HEK293 (cell line): ENCODE results near the gene CEP70.

Source experiments
- CTCF ChIA-PET: fragments of 350-600 bp; formaldehyde crosslinking; extraction: SDS; loops from one replicate; lab custom pipeline; 2021; ENCODE audit warnings: antibody characterized with exemption; lab: Yijun Ruan, JAX
- POLR2A ChIA-PET: fragments of 300-600 bp; formaldehyde crosslinking; extraction: SDS; loops from one replicate; lab custom pipeline; 2020; ENCODE audit warnings: antibody characterized with exemption, inconsistent platforms; lab: Yijun Ruan, JAX
- H3K27ac ChIP-seq: fragments of 200-500 bp; sonication (Bioruptor generic); 2 replicates; pipeline ENCODE4 v1.5.1; 2014; ENCODE audit warnings: low read depth, low read length, control low read depth, inconsistent platforms; ENCODE audit errors: extremely low read depth
- H3K36me3 ChIP-seq, 2 experiments: fragments of 200-500 bp in 1 of 2; sonication (Bioruptor generic) in 1 of 2; 1 replicate in 1 of 2; 2 replicates in 1 of 2; pipeline ENCODE4 v1.5.1; 2014 to 2017; ENCODE audit warnings: inconsistent platforms in 2 of 2, low read length in 2 of 2; ENCODE audit not compliant: control insufficient read depth in 2 of 2, insufficient read depth in 1 of 2
- H3K4me1 ChIP-seq: fragments of 200-500 bp; sonication (Bioruptor generic); 2 replicates; pipeline ENCODE4 v1.5.1; 2014; ENCODE audit warnings: mild to moderate bottlenecking, low read length, inconsistent platforms; ENCODE audit not compliant: control insufficient read depth, insufficient read depth
- H3K4me3 ChIP-seq: 2 replicates; pipeline ENCODE4 v1.5.1; 2011; ENCODE audit warnings: low read depth, mild to moderate bottlenecking, control low read depth, low read length, moderate library complexity
- H3K9me3 ChIP-seq: fragments of 200-500 bp; sonication (Bioruptor generic); 2 replicates; pipeline ENCODE4 v1.5.1; 2014; ENCODE audit warnings: low read depth, low read length, inconsistent platforms; ENCODE audit not compliant: control insufficient read depth, insufficient read depth
- KLF16 ChIP-seq: fragments of 450-650 bp; formaldehyde crosslinking; IDR thresholded peaks from 2 replicates; pipeline ENCODE4 v1.5.1; 2017; ENCODE audit warnings: missing biosample characterization, missing genetic modification characterization
- KLF9 ChIP-seq: fragments of 450-650 bp; formaldehyde crosslinking; IDR thresholded peaks from 2 replicates; pipeline ENCODE4 v1.5.1; 2016; ENCODE audit warnings: missing biosample characterization, missing genetic modification characterization, low read depth
- REPIN1 ChIP-seq: fragments of 450-650 bp; formaldehyde crosslinking; IDR thresholded peaks from 2 replicates; pipeline ENCODE4 v1.5.1; 2017; ENCODE audit warnings: missing biosample characterization, missing genetic modification characterization, low read depth
- WT1 ChIP-seq: fragments of 450-650 bp; formaldehyde crosslinking; IDR thresholded peaks from 2 replicates; pipeline ENCODE4 v1.5.1; 2016; ENCODE audit warnings: missing biosample characterization, missing genetic modification characterization
- ZBTB48 ChIP-seq: fragments of 450-650 bp; formaldehyde crosslinking; IDR thresholded peaks from 2 replicates; pipeline ENCODE4 v1.5.1; 2016; ENCODE audit warnings: missing biosample characterization, missing genetic modification characterization
- ZFP37 ChIP-seq: fragments of 450-650 bp; formaldehyde crosslinking; IDR thresholded peaks from 2 replicates; pipeline ENCODE4 v1.5.1; 2016; ENCODE audit warnings: missing biosample characterization, missing genetic modification characterization
- ZFP41 ChIP-seq: fragments of 450-650 bp; formaldehyde crosslinking; IDR thresholded peaks from 2 replicates; pipeline ENCODE4 v1.5.1; 2016; ENCODE audit warnings: missing biosample characterization, missing genetic modification characterization, borderline replicate concordance
- ZNF114 ChIP-seq: fragments of 450-650 bp; formaldehyde crosslinking; IDR thresholded peaks from 2 replicates; pipeline ENCODE4 v1.5.0; 2017; ENCODE audit warnings: missing biosample characterization, missing genetic modification characterization
- ZNF37A ChIP-seq: fragments of 450-650 bp; IDR thresholded peaks from 2 replicates; pipeline ENCODE4 v1.5.1; 2018; ENCODE audit warnings: missing biosample characterization, missing genetic modification characterization
- ZNF404 ChIP-seq: fragments of 450-650 bp; formaldehyde crosslinking; IDR thresholded peaks from 2 replicates; pipeline ENCODE4 v1.5.1; 2017; ENCODE audit warnings: missing biosample characterization, missing genetic modification characterization
- ZNF501 ChIP-seq: fragments of 450-650 bp; formaldehyde crosslinking; IDR thresholded peaks from 2 replicates; pipeline ENCODE4 v1.5.1; 2016; ENCODE audit warnings: missing biosample characterization, missing genetic modification characterization
- ZNF544 ChIP-seq: fragments of 450-650 bp; formaldehyde crosslinking; IDR thresholded peaks from 2 replicates; pipeline ENCODE4 v1.5.0; 2017; ENCODE audit warnings: missing biosample characterization, missing genetic modification characterization
- ZNF558 ChIP-seq: fragments of 450-650 bp; formaldehyde crosslinking; IDR thresholded peaks from 2 replicates; pipeline ENCODE4 v1.5.1; 2016; ENCODE audit warnings: missing biosample characterization, missing genetic modification characterization
- ZNF624 ChIP-seq: fragments of 450-650 bp; formaldehyde crosslinking; IDR thresholded peaks from 2 replicates; pipeline ENCODE4 v1.5.1; 2017; ENCODE audit warnings: missing biosample characterization, missing genetic modification characterization
- ZNF670 ChIP-seq: fragments of 450-650 bp; formaldehyde crosslinking; IDR thresholded peaks from 2 replicates; pipeline ENCODE4 v1.5.1; 2016; ENCODE audit warnings: missing biosample characterization, missing genetic modification characterization, low read depth
- ZNF76 ChIP-seq: fragments of 450-650 bp; formaldehyde crosslinking; IDR thresholded peaks from 2 replicates; pipeline ENCODE4; 2016; ENCODE audit warnings: low read depth, missing biosample characterization, missing genetic modification characterization, borderline replicate concordance
- ZNF768 ChIP-seq: fragments of 450-650 bp; formaldehyde crosslinking; IDR thresholded peaks from 2 replicates; pipeline ENCODE4 v1.5.1; 2018; ENCODE audit warnings: missing biosample characterization, mild to moderate bottlenecking, missing genetic modification characterization
- ZNF776 ChIP-seq: fragments of 450-650 bp; formaldehyde crosslinking; IDR thresholded peaks from 2 replicates; pipeline ENCODE4 v1.5.0; 2017; ENCODE audit warnings: missing biosample characterization, missing genetic modification characterization, borderline replicate concordance
- ZNF791 ChIP-seq: fragments of 450-650 bp; formaldehyde crosslinking; IDR thresholded peaks from 2 replicates; pipeline ENCODE4 v1.5.1; 2016; ENCODE audit warnings: missing biosample characterization, missing genetic modification characterization
- TF ChIP-seq, protein P1 (sequence below): fragments of 450-650 bp; formaldehyde crosslinking; IDR thresholded peaks from 2 replicates; pipeline ENCODE4; 2016; ENCODE audit warnings: missing biosample characterization, missing genetic modification characterization
- TF ChIP-seq, protein P2 (sequence below): fragments of 450-650 bp; formaldehyde crosslinking; IDR thresholded peaks from 2 replicates; pipeline ENCODE4 v1.5.1; 2016; ENCODE audit warnings: missing biosample characterization, missing genetic modification characterization
- TF ChIP-seq, protein P3 (sequence below): fragments of 450-650 bp; formaldehyde crosslinking; IDR thresholded peaks from 2 replicates; pipeline ENCODE4 v1.5.1; 2017; ENCODE audit warnings: missing biosample characterization, missing genetic modification characterization
- TF ChIP-seq, protein P4 (sequence below): IDR thresholded peaks from 2 replicates; pipeline ENCODE4 v1.6.1; 2011; ENCODE audit warnings: mild to moderate bottlenecking, low read depth, low read length, borderline replicate concordance

The CEP70 gene

DNA sequence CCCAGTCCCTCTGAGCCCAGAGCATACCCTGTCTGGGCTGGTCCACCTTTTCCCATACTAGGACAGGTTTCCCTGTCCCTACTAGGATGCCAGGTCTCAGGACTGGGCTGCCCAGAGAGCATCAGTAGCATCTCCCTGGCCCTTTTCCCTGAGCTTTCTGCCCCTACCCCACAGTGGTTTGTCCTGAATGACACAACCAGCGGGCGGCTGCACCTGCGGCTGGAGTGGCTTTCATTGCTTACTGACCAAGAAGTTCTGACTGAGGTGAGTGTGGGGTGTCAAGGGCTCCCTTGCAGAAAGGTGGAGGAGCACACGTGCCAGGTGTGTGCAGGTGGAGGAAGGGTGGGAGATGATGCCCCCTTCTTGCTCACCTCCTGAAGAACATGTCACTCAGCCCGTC, 126.1 kb downstream of the CEP70 start:
- ChIA-PET CTCF (interaction anchor here (1.0 kb wide), 1 partner anchor 11 kb away, joined by 3 read pairs; no protein-coding TSS in a partner anchor), POLR2A (no interaction called here)
- Histone ChIP-seq H3K27ac (no peak overlapping the region), H3K4me3 (no peak overlapping the region), H3K36me3 (no peaks in the 10 kb centered on the region), H3K9me3 (no peaks in the 10 kb centered on the region), H3K4me1 (no peaks in the 10 kb centered on the region)
- TF ChIP-seq WT1 (tag by site-specific recombination), result no peak
- TF ChIP-seq ZNF768 (tag by site-specific recombination), result no peak
- TF ChIP-seq, protein P1, sequence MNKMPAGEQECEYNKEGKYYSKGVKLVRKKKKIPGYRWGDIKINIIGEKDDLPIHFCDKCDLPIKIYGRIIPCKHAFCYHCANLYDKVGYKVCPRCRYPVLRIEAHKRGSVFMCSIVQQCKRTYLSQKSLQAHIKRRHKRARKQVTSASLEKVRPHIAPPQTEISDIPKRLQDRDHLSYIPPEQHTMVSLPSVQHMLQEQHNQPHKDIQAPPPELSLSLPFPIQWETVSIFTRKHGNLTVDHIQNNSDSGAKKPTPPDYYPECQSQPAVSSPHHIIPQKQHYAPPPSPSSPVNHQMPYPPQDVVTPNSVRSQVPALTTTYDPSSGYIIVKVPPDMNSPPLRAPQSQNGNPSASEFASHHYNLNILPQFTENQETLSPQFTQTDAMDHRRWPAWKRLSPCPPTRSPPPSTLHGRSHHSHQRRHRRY (tag by site-specific recombination), result no peak
- no peak for TF ChIP-seq ZFP41 (tag by site-specific recombination)

DNA sequence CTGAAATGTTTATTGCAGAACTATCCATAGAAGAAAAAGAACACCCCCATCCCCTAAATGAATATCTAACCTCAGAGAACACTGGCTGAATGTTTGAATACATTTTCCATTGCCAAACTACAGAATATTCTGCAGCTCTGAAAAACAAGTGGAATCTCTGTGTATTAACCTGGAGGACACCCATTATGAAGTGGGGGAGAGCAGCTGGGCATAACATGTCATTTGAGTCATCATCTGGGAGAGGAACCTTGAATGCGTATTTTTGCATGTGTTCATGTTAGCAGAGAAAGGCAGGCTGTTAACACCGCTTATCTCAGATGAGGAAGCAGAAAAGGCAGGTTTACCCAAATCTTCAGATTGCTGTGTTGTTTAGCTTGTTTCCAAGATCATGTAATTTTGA, 128.1 kb downstream of the CEP70 start:
- Histone ChIP-seq H3K27ac (no peak overlapping the region), H3K36me3 (no peaks in the 10 kb centered on the region), H3K9me3 (no peaks in the 10 kb centered on the region), H3K4me3 (no peak overlapping the region), H3K4me1 (no peaks in the 10 kb centered on the region)
- ChIA-PET POLR2A (no interaction called here), CTCF (interaction anchor here (0.7 to 1.0 kb wide), 2 partner anchors 13 to 457 kb away, joined by 3 to 4 read pairs; no protein-coding TSS in a partner anchor)
- no peak for TF ChIP-seq ZNF670 (tag by site-specific recombination)
- TF ChIP-seq, protein P2, sequence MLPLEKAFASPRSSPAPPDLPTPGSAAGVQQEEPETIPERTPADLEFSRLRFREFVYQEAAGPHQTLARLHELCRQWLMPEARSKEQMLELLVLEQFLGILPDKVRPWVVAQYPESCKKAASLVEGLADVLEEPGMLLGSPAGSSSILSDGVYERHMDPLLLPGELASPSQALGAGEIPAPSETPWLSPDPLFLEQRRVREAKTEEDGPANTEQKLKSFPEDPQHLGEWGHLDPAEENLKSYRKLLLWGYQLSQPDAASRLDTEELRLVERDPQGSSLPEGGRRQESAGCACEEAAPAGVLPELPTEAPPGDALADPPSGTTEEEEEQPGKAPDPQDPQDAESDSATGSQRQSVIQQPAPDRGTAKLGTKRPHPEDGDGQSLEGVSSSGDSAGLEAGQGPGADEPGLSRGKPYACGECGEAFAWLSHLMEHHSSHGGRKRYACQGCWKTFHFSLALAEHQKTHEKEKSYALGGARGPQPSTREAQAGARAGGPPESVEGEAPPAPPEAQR, result no peak
- no peak for TF ChIP-seq ZBTB48 (tag by site-specific recombination)
- no peak for TF ChIP-seq KLF9 (tag by site-specific recombination)
- TF ChIP-seq REPIN1 (tag by site-specific recombination), result no peak
- TF ChIP-seq ZNF791 (tag by site-specific recombination), result no peak
- TF ChIP-seq ZNF624 (tag by site-specific recombination), result no peak
- no peak for TF ChIP-seq ZFP37 (tag by site-specific recombination)
- no peak for TF ChIP-seq ZNF544 (tag by site-specific recombination)
- no peak for TF ChIP-seq WT1 (tag by site-specific recombination)
- TF ChIP-seq, protein P3, sequence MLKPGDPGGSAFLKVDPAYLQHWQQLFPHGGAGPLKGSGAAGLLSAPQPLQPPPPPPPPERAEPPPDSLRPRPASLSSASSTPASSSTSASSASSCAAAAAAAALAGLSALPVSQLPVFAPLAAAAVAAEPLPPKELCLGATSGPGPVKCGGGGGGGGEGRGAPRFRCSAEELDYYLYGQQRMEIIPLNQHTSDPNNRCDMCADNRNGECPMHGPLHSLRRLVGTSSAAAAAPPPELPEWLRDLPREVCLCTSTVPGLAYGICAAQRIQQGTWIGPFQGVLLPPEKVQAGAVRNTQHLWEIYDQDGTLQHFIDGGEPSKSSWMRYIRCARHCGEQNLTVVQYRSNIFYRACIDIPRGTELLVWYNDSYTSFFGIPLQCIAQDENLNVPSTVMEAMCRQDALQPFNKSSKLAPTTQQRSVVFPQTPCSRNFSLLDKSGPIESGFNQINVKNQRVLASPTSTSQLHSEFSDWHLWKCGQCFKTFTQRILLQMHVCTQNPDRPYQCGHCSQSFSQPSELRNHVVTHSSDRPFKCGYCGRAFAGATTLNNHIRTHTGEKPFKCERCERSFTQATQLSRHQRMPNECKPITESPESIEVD (tag by site-specific recombination), result no peak
- no peak for TF ChIP-seq KLF16
- no peak for TF ChIP-seq ZNF37A (tag by site-specific recombination)
- TF ChIP-seq ZNF776 (tag by site-specific recombination), result no peak
- no peak for TF ChIP-seq ZNF558 (tag by site-specific recombination)

DNA sequence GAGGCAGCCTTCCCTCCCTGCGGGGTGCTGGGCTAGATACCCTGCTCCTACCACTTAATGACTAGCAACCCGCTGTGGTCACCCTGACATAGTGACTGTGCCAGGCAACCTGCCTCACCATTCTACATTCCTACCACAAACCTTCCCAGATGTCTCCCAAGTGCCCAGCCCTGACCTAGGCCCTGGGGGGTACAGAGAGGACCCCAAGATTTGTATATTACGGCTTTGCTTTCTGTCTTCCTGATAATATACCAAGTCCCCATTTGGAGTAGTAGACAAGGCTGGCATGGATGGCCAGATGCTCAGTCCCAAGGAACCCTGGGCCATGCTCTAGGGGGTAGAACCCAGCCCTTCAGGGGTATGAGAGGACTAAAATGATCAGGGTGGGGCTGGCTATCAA, 128.6 kb downstream of the CEP70 start:
- H3K27ac ChIP-seq, result no peak overlapping the region
- no peaks in the 10 kb centered on the region for H3K9me3 ChIP-seq
- no peaks in the 10 kb centered on the region for H3K4me1 ChIP-seq
- ChIA-PET POLR2A (no interaction called here), CTCF (interaction anchor here (0.7 kb wide), 1 partner anchor 14 kb away, joined by 3 read pairs; no protein-coding TSS in a partner anchor)
- no peak overlapping the region for H3K4me3 ChIP-seq
- TF ChIP-seq ZNF76 (tag by site-specific recombination), result no peak
- no peak for TF ChIP-seq ZNF114
- no peak for TF ChIP-seq ZNF404 (tag by site-specific recombination)
- no peak for TF ChIP-seq ZNF501
- TF ChIP-seq, protein P4, sequence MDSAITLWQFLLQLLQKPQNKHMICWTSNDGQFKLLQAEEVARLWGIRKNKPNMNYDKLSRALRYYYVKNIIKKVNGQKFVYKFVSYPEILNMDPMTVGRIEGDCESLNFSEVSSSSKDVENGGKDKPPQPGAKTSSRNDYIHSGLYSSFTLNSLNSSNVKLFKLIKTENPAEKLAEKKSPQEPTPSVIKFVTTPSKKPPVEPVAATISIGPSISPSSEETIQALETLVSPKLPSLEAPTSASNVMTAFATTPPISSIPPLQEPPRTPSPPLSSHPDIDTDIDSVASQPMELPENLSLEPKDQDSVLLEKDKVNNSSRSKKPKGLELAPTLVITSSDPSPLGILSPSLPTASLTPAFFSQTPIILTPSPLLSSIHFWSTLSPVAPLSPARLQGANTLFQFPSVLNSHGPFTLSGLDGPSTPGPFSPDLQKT, result no peak
- TF ChIP-seq ZNF558 (tag by site-specific recombination), result no peak
- H3K36me3 ChIP-seq, result no peaks in the 10 kb centered on the region
